Measurements from ENCODE around the gene SAMD4A. TPM values are rescaled to one million over a fixed set of nuclear protein-coding genes. Genes with fewer than 3 reads are reported as not detected.

SAMD4A gene
- total RNA-seq, 4 donors from 2014 or later = 39.8 to 53.3 (median 48.0) TPM

GRCh38 chr14:54658836-54659235 is 91.9 kb downstream of the SAMD4A start:
- H3K4me3 ChIP-seq = no peak overlapping the region
- peaks cover 0 to 17% (median 10%) of the 10 kb centered on the region in 4 donors for H3K4me1 ChIP-seq
- TF ChIP-seq POLR2A (IDR thresholded peaks at IDR 0.05) = no peak
- TF ChIP-seq EP300 (IDR thresholded peaks at IDR 0.05) = no peak
- TF ChIP-seq, protein P1, sequence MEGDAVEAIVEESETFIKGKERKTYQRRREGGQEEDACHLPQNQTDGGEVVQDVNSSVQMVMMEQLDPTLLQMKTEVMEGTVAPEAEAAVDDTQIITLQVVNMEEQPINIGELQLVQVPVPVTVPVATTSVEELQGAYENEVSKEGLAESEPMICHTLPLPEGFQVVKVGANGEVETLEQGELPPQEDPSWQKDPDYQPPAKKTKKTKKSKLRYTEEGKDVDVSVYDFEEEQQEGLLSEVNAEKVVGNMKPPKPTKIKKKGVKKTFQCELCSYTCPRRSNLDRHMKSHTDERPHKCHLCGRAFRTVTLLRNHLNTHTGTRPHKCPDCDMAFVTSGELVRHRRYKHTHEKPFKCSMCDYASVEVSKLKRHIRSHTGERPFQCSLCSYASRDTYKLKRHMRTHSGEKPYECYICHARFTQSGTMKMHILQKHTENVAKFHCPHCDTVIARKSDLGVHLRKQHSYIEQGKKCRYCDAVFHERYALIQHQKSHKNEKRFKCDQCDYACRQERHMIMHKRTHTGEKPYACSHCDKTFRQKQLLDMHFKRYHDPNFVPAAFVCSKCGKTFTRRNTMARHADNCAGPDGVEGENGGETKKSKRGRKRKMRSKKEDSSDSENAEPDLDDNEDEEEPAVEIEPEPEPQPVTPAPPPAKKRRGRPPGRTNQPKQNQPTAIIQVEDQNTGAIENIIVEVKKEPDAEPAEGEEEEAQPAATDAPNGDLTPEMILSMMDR (IDR thresholded peaks at IDR 0.05) = no peak
- H3K9me3 ChIP-seq = no peaks in the 10 kb centered on the region
- H3K36me3 ChIP-seq = no peaks in the 10 kb centered on the region
- H3K27ac ChIP-seq = no peak overlapping the region
- 86 to 98% methylated on average over 3 of the region's 3 CpGs for WGBS, 2 donors
- DNase-seq (ENCODE audit: low spot score in 2 of 2) = no peak
- H3K27me3 ChIP-seq = no peaks in the 10 kb centered on the region

DNA sequence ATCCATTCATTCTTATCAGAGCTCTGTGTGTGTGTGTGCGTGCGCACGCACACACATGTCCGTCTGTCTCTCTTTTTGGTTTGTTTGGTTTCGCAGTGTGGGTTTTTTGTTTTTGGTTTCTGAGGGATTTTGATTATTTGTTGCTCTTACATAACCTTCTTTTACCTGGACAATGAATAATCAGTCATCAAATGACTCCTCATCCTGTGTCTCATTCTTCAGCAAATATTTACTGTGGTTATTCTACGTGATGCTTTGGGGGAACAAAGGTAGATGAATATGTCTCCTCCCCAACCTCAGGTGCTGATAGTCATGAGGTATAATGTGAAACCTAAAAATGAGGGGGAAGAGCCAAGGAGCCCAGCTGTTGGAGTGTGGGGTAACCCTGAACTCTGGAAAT is 92.4 kb downstream of the SAMD4A start:
- Histone ChIP-seq H3K4me1 (peaks cover 0 to 12% (median 6%) of the 10 kb centered on the region in 4 donors), H3K27ac (no peak overlapping the region), H3K4me3 (no peak overlapping the region), H3K36me3 (no peaks in the 10 kb centered on the region), H3K9me3 (no peaks in the 10 kb centered on the region), H3K27me3 (no peaks in the 10 kb centered on the region)
- 79 to 80% methylated on average over 6 of the region's 6 CpGs for WGBS, 2 donors
- DNase-seq (ENCODE audit: low spot score in 2 of 2) = no peak
- TF ChIP-seq, protein P1 (IDR thresholded peaks at IDR 0.05) = no peak
- TF ChIP-seq POLR2A (IDR thresholded peaks at IDR 0.05) = no peak
- TF ChIP-seq EP300 (IDR thresholded peaks at IDR 0.05) = no peak

DNA sequence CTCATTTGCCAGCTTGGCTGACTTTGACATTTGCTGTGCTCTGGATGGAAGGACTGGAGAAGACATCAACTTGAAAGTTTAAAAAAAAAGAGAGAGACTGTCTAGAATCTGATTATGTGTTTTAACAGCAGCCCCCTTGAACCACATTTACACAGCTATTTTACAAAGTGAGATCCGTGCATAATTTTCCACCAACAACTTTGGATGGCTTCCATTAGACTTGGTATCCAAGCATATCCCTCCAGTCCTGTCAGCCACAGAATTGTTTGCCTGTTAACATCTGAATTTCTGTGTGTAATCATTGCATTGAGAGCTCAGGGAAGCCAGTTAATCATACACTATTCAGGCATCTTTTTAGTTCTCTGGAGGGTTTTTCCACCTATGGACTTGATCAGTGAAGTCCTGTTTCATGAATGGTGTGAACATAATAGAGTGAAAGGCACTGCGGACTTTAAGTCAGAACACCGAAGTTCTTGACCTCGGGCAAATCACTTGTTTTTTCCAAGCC is 93.7 kb downstream of the SAMD4A start:
- Histone ChIP-seq H3K27me3 (no peaks in the 10 kb centered on the region), H3K27ac (no peak overlapping the region), H3K4me3 (no peak overlapping the region), H3K36me3 (no peaks in the 10 kb centered on the region), H3K9me3 (no peaks in the 10 kb centered on the region), H3K4me1 (peaks cover 0 to 5% (median 0%) of the 10 kb centered on the region in 4 donors)
- no peak for TF ChIP-seq EP300 (IDR thresholded peaks at IDR 0.05)
- TF ChIP-seq, protein P1 (IDR thresholded peaks at IDR 0.05) = no peak
- TF ChIP-seq POLR2A (IDR thresholded peaks at IDR 0.05) = no peak
- WGBS, 2 donors = 69 to 71% methylated on average over 4 of the region's 4 CpGs
- no peak for DNase-seq (ENCODE audit: low spot score in 2 of 2)

GRCh38 chr14:54662491-54663133 is 95.7 kb downstream of the SAMD4A start:
- 51 to 67% methylated on average over 6 to 7 of the region's 7 CpGs for WGBS, 2 donors
- no peak for DNase-seq (ENCODE audit: low spot score in 2 of 2)
- no peak for TF ChIP-seq POLR2A (IDR thresholded peaks at IDR 0.05)
- no peak for TF ChIP-seq EP300 (IDR thresholded peaks at IDR 0.05)
- TF ChIP-seq, protein P1 (IDR thresholded peaks at IDR 0.05) = no peak
- Histone ChIP-seq H3K36me3 (no peaks in the 10 kb centered on the region), H3K27me3 (no peaks in the 10 kb centered on the region), H3K27ac (no peak overlapping the region), H3K4me1 (peaks cover 0 to 5% (median 0%) of the 10 kb centered on the region in 4 donors), H3K4me3 (no peak overlapping the region), H3K9me3 (no peaks in the 10 kb centered on the region)

- no peak overlapping the region for H3K27ac ChIP-seq
- H3K27me3 ChIP-seq = no peaks in the 10 kb centered on the region
- 71 to 76% methylated on average over 2 of the region's 2 CpGs for WGBS, 2 donors
- peaks cover 0 to 11% (median 1%) of the 10 kb centered on the region in 4 donors for H3K4me1 ChIP-seq
- no peak overlapping the region for H3K4me3 ChIP-seq
- H3K36me3 ChIP-seq = no peaks in the 10 kb centered on the region
- no peak for DNase-seq (ENCODE audit: low spot score in 2 of 2)
- H3K9me3 ChIP-seq = no peaks in the 10 kb centered on the region
- TF ChIP-seq, protein P1 (IDR thresholded peaks at IDR 0.05) = no peak
- TF ChIP-seq POLR2A (IDR thresholded peaks at IDR 0.05) (no peak), EP300 (IDR thresholded peaks at IDR 0.05) (no peak)
Observed at GRCh38 chr14:54664961-54665360, 98.0 kb downstream of the SAMD4A start.

Data from tibial nerve (tissue), 4 donors.